ENCODE results near the gene ACHE. TPM values are rescaled to one million over a fixed set of nuclear protein-coding genes. Genes with fewer than 3 reads are reported as not detected.
A peak's percentile ranks its signal among the peaks of the same experiment; 100 is the strongest.
"Not testable (repeated sequence)": the region's sequence is repeated elsewhere in the genome, so short reads cannot be mapped to it uniquely, and the experiment has no call there.

Gene ACHE
- total and polyA plus RNA-seq, 2 of the 13 experiments (the other 11 are each of a cell fraction or from before 2014, with no cell fraction given): 0.18 to 0.40 TPM

DNA sequence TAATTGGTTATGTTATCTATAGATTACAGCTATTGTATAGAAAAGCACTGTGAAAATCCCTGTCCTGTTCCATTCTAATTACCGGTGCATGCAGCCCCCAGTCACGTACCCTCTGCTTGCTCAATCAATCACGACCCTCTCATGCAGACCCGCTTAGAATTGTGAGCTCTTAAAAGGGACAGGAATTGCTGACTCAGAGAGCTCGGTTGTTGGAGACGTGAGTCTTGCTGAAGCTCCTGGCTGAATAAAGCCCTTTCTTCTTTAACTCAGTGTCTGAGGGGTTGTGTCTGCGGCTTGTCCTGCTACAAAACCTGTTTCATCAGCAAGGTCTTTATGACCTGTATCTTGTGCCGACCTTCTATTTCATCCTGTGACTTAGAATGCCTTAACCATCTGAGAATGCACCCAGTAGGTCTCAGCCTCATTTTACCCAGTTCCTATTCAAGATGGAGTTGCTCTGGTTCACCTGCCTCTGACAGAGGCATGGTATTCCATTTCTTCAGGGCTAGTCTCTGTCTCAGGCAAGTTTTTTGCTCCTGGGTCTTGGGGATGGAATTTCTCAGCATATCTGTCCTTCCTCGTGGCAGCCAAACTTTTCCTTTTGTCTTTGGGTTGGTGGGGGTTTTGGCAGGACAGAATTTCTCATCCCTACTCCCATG is 24.2 kb upstream of the ACHE start:
- intact Hi-C loops (cut with micrococcal nuclease; ENCODE audit: unreplicated experiment); H3K27ac ChIP-seq (ENCODE audit: extremely low read length, insufficient read depth, low read length); H3K36me3 ChIP-seq (replicated peaks in 1 of 2; ENCODE audit: control insufficient read depth in 1 of 2, insufficient read depth in 2 of 2, low read length in 2 of 2); H3K9me3 ChIP-seq (ENCODE audit: low read length); H3K27me3 ChIP-seq (ENCODE audit: control insufficient read depth in 1 of 2, insufficient read depth in 2 of 2, low read length in 2 of 2); H3K4me3 ChIP-seq (replicated peaks in 1 of 3; ENCODE audit: insufficient read depth in 1 of 3, low read depth in 2 of 3, low read length in 3 of 3); H3K9ac ChIP-seq (ENCODE audit: insufficient read depth, low read depth, low read length); H3K79me2 ChIP-seq (ENCODE audit: insufficient read depth, low read length); POLR2A ChIA-PET; DNase-seq (ENCODE audit: low spot score); ATAC-seq; CTCF ChIA-PET (ENCODE audit: low intra/inter-chr PET ratio, low total read pairs); H3K4me1 ChIP-seq (ENCODE audit: insufficient read depth, low read length); BruUV-seq (replicated peaks); in situ Hi-C loops (cut with HindIII; ENCODE audit: extremely low pct_ligation_motif_present, low pct_unique_long_range_greater_than_20kb); H3K4me2 ChIP-seq (ENCODE audit: low read depth, low read length); H2AFZ ChIP-seq (ENCODE audit: low read length); H4K20me1 ChIP-seq (ENCODE audit: insufficient read depth, low read length); FAIRE-seq: not testable (repeated sequence)
- TF ChIP-seq MAFK (conservative IDR thresholded peaks at IDR 0.05 in 1 of 2, IDR thresholded peaks at IDR 0.05 in 1 of 2; ENCODE audit: low read length in 2 of 2): peak in 1 of 2 experiments; percentile 36; a peak in 1 of 4 replicates
- WGBS (ENCODE audit: low lambda C conversion rate): 48% methylated on average over 9 of the region's 9 CpGs

DNA sequence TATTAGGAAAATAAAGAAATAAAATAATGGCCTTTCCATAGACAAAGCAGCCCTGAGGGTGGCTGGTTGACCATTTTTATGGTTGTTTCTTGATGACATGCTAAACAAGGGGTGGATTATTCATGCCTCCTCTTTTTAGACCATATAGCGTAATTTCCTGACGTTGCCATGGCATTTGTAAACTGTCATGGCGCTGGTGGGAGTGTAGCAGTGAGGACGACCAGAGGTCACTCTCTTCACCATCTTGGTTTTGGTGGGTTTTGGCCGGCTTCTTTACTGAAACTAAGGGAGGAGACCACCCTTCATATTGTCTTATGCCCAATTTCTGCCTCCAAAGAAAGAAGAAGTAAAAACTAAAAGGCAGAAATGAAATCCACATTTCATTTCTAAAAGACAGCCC is 23.6 kb upstream of the ACHE start:
- H3K4me2 ChIP-seq (ENCODE audit: low read depth, low read length); BruUV-seq (replicated peaks); CTCF ChIA-PET (ENCODE audit: low intra/inter-chr PET ratio, low total read pairs); H2AFZ ChIP-seq (ENCODE audit: low read length); FAIRE-seq; H3K9ac ChIP-seq (ENCODE audit: insufficient read depth, low read depth, low read length); in situ Hi-C loops (cut with HindIII; ENCODE audit: extremely low pct_ligation_motif_present, low pct_unique_long_range_greater_than_20kb); H3K79me2 ChIP-seq (ENCODE audit: insufficient read depth, low read length); H3K4me1 ChIP-seq (ENCODE audit: insufficient read depth, low read length); H4K20me1 ChIP-seq (ENCODE audit: insufficient read depth, low read length); H3K9me3 ChIP-seq (ENCODE audit: low read length); H3K27ac ChIP-seq (ENCODE audit: extremely low read length, insufficient read depth, low read length); DNase-seq (ENCODE audit: low spot score); POLR2A ChIA-PET; H3K36me3 ChIP-seq (replicated peaks in 1 of 2; ENCODE audit: control insufficient read depth in 1 of 2, insufficient read depth in 2 of 2, low read length in 2 of 2); H3K27me3 ChIP-seq (ENCODE audit: control insufficient read depth in 1 of 2, insufficient read depth in 2 of 2, low read length in 2 of 2); ATAC-seq; intact Hi-C loops (cut with micrococcal nuclease; ENCODE audit: unreplicated experiment); H3K4me3 ChIP-seq (replicated peaks in 1 of 3; ENCODE audit: insufficient read depth in 1 of 3, low read depth in 2 of 3, low read length in 3 of 3): not testable (repeated sequence)
- 71% methylated on average over 5 of the region's 5 CpGs for WGBS (ENCODE audit: low lambda C conversion rate)

All from HepG2 (cell line).